Head of caudate nucleus (tissue), 42 donors: ENCODE data around the gene DLX2.

ENCODE experiments used
- DNase-seq, 42 donors: peaks; one replicate each; pipeline versions ENCODE4 v3.0.0 to v3.0.0-alpha.2; 2020 to 2021; ENCODE audit warnings: mixed read lengths in 7 of 42
- intact Hi-C: fragments of 100-400 bp; cut with DNase I; formaldehyde crosslinking; loops from one replicate; pipeline ENCODE4 v1.15.0; 2022

DLX2 gene

DNA sequence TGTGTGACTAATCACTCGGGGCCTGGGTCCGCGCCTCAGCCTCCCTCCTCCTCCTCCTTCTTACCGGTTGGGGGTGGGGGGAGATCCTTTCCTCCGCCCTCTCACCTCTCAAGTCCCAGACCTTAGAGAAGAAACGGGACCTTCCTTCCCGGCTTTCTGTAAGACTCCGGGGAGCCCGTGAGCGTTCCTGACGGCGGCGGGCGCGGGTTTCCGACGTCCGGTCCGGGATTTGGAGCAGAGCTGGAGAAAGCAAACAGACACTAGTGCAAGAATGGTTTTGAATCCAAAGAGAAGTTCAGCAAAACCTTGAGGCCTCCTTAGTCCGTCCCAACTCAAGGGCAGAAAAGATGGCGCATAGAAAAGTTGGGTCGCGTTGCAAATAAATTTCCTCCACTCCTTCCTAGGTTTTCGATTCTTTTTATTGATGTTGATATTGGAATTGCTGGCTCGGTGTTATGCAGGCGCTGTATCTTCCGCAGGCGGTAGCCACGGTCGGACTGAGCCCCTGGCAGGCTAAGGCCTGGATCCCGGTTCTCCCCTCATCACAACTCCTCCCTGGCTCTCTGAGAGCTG, 15.4 kb downstream of the DLX2 start:
- DNase-seq = peak in 4 of 42 donors; percentile 1 to 39 (median 19)
- intact Hi-C loops = no loop called here

DNA sequence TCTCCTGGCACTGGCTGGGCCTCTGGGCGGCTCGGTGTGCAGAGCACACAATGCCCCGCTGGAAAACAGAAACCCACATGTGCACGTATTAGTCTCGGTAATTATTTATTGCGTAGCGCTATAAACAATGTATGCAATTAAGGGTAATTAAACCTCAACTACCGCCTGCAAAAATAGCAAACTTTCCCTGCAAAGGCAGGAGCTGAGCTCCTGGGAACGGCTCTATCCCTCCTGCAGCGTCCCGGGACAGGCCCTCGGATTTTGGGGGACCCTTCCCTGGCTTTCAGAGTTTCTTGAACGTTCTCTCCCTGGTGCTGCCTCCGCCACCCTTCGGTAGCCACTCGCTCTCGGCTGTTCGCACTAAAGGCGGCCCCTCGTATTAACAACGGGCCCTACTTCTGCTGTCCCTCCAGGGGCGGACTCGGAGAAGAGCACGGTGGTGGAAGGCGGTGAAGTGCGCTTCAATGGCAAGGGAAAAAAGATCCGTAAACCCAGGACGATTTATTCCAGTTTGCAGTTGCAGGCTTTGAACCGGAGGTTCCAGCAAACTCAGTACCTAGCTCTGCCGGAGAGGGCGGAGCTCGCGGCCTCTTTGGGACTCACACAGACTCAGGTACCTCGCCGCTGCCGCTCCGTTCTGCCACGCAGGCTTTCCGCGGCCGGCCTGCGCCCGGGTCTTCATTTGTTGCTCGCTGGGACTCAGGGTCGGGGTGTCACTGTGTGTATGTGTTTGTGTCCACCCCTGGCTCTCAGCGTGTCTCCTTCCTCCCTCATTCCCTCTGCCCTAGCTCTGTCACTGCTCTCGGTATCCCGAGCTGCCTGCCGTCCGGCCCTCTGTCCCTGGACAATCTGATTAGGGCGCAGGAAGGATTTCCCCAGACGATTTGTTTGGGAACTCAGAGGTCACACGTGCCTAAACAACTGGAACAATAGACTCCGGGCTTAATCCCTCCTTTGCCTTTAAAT, 16.2 kb downstream of the DLX2 start:
- intact Hi-C loops = no loop called here
- DNase-seq = peak in 6 of 42 donors; percentile 4 to 47 (median 34)

DNA sequence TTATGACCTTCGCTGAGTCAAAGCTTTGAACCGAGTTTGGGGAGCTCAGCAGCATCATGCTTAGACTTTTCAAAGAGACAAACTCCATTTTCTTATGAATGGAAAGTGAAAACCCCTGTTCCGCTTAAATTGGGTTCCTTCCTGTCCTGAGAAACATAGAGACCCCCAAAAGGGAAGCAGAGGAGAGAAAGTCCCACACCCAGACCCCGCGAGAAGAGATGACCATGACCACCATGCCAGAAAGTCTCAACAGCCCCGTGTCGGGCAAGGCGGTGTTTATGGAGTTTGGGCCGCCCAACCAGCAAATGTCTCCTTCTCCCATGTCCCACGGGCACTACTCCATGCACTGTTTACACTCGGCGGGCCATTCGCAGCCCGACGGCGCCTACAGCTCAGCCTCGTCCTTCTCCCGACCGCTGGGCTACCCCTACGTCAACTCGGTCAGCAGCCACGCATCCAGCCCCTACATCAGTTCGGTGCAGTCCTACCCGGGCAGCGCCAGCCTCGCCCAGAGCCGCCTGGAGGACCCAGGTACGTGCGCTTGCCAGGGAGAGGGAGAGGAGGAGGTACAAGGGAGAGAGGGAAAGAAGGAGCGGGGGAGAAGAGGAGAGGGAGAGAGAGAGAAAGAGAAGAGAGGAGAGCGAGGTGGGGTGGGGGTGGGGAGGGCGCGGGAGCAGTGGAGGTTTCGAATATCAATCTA, 17.1 kb downstream of the DLX2 start, which contains the start of gene DLX1:
DLX1 (plus strand) TSS at position 48 of the 700 bp plus-strand sequence; CDS start at position 219, 171 bp downstream.
- peak in 6 of 42 donors; percentile 6 to 45 (median 24) for DNase-seq
- intact Hi-C loops = no loop called here

DNA sequence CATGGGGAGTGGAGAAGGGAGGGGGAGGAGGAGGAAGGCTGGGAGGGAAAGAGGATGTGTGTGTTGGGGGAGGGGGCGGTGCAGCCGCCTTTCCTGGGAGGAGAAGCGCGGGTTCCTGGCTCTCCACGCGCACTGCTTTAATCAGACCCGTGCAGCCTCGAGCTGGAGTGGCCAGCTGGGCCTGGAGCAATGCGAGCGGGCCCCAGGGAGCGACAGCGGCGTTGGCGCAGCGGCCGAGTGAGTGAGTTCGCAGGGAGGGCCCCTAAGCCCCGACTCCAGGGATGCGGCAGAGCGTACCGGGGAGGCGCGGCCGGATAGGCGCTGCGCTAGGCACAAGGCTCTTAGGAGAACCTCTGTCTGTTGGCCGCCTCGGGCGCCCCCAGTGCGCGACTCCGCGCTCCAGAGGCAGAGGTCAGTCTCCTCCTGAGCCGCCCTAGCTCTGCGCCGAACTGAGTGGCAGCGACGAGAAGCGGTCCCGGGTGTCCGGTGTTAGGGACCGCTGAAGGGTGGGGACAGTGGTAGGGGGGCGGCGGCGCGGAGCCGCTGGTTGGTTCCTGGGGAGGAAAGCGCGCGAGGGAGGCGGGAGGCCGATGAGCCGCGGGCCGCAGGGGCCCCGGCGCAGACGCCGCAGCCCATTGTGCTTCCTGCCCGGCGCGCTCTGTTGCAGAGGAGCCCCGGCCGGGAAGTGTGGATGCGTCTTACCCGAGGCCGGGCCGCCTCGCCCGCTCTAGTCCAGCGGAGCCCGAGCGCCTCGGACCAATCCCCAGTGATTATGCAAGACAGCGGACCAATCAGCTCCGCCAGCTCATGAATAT, 17.8 kb downstream of the DLX2 start:
- DNase-seq = peak; percentile 50 to 90 (median 78)

DNA sequence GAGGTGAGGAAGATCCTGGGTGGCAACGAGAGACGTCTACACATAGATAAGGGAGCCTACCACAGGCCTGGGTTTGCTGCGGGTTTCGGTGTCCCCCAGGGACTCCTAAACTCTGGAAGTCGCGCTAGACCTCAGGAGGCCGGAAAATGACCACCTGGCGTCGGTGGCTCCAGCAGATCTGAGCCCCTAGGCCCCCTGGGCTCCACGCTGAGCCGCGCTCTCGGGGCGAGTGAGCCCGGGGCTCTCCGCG, 18.4 kb downstream of the DLX2 start:
- DNase-seq = peak in 1 of 42 donors; percentile 42
- intact Hi-C loops = no loop called here

More for the DNA sequence above, 17.8 kb downstream of the DLX2 start:
- intact Hi-C loops = no loop called here

DNA sequence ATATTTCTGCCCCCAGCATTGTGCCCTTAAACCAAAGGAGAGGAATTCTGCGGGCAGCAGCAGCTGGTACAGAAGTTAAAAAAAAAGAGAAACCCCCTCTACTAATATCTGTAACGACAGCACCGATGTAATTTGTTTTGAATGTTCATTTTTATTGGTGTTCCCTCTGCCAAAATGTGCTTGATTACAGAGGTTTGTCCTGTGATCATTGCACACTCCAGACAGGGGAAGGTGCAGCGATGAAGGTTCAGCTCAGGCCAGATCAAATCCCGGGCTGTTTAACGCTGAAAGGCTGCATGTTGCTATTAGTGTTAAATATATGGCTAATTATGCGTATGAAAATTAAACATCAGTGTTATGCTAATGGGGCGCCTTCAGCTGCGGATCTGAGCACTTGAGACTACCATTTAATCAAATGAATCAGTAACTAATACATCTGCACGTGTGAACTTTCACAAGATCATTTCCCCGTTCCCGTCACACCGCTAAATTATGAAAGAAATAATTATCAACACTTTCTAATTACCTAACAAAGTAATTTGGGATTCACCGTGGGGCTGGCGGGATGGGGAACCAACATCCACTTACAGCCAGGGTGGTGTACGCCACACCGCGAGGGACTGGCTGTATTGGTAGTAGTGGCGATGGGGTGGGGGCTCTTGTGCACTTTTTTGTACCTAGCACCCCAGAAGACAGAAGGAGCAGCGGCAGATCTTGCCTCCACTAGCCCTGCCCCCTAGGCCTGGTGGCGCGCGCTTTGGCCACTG, 18.9 kb downstream of the DLX2 start:
- DNase-seq = peak in 1 of 42 donors; percentile 31
- intact Hi-C loops = no loop called here

DNA sequence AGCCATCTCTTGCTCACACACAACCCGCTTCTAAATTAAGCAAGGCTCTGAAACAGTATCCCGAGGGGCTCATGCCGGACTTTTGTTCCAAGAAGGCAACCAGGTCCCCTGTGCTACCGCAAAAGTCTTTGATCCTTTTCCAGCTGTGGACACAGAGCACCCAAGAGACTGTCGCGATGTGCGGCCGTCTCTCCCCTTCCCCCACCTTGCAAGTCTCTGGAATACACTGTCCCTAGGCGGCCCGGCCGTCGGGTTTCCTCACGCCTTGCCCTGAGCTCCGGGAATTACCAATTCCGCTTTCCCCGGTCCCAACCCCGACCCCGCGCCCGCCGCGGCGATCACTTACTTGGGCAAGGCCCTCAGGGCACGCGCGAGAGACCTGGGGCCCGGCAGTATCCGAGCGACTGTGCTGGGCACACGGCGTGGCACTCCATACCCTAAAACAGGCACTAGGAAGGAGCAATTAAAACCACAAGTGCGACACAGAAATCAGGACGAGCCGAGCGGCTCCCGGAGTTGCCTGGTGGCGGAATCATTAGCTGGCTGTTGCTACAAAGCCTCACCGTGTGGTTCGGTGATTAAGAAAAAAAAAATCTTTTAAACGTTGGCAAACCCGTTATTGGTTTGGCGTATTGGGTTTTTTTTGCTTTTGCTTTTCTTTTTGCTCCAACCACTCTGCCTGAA, 19.6 kb downstream of the DLX2 start:
- peak in 1 of 42 donors; percentile 32 for DNase-seq
- intact Hi-C loops = no loop called here

DNA sequence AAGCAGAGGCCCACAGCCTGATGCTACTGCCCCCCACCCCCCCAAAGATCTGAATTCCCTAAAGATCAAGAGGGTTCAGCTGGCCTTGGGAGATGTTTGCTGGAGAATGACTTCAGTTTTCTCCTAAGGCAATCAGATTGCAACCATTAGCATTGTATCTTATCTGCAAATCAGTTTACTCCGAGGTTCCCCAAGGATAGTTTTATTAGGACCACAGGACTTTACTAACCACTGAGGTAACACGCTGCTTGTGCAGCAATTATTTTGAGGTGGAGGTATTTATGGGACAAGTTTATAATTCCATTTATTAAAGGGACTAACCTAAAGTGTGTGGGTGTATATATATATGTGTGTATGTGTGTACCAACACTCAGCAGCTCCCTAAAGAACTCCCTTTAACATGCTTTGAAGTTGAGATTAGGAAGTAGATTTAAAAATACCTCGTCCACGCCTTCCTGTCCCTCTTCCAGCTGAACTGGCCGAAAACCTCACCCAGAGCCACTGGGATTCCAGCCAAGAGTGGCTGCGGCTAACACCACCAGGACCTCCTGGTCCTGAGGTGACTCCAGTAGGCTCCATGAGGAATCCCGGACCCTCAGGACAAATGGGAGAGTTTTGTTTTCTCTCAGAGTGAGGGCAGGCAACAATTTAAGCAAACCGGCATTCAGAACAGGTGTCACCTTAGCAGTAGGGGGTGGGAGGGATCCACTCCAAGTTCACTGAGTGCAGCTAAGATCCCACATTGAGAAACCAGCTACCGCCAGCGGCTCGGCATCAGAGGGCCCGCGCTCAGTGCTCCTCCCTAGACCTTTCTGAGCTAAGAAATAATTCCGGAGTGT, 20.4 kb downstream of the DLX2 start:
- DNase-seq = no peak
- intact Hi-C loops = no loop called here

DNA sequence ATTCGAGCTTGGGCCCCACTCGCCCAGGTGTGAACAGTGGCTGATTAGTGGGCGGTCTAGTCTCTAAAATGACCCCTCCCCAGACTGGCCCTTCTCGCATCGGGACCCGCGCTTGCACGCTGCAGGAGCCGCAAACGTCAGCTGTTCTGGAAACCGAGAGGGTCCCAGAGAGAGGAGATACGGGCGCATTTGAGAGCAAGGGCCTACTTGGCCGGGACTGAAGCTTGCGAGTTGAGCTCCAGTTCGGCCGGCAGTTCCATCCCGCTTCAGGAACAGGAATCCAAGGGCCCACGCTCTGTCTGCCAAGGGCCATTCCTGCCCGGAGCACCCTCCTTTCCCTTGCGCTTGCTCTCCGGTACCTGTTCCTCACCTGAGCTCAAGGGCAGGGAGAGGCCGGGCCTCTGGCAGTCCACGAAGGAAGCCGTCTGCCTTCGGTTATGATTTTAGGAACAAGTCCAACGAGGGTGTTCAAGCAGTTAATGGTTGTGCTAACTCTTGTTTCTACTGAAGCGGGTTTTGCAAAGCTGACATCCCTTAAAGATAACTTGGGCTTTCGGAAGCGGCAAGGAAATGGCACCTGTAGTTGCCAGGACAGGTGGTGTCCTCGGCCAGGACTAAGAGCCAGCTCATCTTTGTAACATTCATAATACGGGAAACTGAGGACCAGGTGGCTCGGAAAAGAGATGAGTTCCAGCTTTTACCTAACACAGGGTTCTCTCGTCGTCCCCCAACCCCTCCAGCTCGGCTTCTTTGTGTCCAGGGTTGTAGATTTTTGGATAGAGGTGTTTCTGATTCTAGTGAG, 21.3 kb downstream of the DLX2 start:
- intact Hi-C loops = no loop called here

DNA sequence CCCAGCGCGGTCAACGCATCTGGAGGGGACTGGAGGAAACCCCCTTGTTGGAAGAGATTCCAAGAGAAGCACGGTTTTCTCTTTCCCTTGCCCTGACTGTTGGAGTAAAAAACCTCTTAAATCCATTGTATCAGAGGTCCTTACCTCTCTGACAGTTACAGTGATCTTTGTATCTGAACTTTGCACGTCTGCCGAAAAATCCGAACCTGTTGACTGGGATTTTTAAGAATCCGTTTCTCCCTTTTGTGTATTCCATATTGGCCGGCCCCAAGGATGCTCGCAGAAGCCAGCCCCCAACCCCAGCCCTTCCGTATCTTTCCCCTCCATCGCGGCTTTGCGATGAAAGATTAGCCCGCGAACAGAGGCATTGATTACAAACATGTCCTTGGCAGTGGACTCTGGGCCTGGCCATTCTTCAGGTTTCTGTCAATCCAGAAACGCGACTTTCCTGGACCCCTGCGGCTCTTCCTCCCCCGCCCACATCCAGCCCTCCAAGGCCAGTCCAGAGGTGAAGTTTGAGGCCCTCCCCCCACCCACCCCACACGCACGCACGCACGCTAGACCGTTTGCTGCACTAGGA, 22.0 kb downstream of the DLX2 start:
- intact Hi-C loops = no loop called here
- no peak for DNase-seq

More for the DNA sequence above, 21.3 kb downstream of the DLX2 start:
- no peak for DNase-seq

DNA sequence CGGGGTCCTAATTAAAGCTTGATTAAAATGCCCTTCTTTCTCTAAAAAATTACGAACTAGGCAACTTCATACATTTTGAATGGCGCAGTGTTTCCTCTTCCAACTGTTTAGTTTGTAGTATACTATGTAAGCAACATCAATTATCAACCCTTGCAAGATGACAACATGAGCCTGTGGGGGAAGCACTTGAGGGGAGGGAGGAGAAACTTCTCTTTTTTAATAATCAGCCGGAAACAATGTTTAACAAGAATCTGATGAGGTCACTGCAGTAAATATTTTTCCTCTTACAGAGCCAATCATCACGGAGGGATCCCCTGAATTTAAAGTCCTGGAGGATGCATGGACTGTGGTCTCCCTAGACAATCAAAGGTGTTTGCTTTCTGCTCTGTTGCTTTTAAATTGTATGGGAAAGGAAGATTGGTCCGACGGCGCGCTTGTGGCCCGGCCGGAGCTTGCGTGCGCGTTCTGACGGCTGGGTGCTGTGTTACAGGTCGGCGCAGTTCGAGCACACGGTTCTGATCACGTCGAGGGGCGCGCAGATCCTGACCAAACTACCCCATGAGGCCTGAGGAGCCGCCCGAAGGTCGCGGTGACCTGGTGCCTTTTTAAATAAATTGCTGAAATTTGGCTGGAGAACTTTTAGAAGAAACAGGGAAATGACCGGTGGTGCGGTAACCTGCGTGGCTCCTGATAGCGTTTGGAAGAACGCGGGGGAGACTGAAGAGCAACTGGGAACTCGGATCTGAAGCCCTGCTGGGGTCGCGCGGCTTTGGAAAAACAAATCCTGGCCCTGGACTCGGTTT, 22.7 kb downstream of the DLX2 start:
- intact Hi-C loops = no loop called here
- DNase-seq = no peak

DNA sequence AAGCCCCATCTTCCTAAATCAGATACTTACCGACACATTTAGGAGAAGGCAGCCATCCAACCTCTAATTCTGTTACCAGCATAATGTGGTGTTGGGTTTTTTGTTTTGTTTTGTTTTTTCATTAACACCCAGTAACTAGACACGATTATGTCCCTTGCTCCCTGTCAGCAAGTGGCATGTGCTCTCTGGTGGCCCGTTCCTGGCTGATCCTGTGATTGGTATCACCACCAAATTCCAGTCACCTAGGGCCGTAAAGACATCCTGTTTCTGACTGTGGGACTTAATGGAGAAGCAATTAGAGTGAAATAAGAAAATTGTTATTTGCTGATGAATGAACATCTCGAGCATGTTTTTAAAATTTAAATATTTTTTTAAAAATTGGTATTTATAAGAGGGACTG, 23.3 kb downstream of the DLX2 start:
- DNase-seq = no peak
- intact Hi-C loops = no loop called here

DNA sequence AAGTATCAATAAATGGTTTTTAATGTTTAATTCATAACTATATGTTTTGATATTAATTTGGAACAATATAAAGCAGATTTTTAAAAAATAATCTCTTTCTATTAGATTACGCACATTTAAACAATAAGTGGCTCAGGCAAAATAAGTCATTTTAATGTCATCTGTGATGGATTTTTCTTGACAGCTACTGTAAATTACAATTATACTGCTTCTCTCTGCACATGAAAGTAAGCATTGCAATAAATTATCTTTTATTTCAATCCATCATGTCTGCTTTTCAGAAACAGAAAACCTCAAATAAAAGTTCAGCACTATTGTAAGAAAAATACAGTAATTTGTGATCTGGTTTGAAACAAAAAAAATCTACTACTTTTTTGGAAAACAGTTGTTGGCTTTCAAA, 28.4 kb downstream of the DLX2 start:
- no peak for DNase-seq
- intact Hi-C loops = no loop called here

DNA sequence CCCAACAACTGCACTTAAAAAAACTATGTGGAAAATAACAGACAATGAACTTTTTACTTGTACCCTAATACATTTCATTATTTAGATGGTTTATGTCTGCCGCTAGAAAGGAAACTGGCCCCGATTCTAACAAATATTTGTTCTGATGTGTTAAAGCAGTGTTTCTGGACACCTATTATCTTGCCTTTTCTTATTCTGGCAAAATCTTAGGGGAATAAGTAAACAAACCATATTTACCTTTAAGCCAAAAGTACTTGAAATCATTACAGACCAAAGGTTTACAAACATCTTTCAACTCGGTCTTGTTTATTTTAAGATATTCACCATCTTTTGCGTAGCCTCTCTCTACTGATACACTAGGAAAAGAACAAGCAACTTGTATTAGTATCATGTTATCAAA, 29.2 kb downstream of the DLX2 start:
- no peak for DNase-seq
- intact Hi-C loops = no loop called here

DNA sequence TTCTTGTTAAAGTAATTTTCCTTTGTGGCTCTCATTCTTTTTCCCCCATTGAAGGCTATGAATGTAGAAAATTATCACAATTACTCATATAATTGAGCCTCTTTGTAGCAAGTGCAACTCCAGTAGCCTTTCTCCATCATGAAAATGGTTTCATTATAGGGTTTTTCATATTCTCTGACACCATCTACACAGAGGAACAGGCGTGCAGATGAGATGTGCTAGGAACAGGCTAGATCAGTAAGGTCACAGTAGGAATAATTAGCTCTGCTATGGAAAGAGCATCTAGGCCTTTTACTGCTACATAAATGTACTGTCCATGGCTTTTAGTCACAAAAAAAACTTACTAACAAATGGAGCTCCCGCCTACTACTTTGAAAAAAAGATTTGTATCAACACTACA, 30.0 kb downstream of the DLX2 start:
- no peak for DNase-seq
- intact Hi-C loops = no loop called here
